CD4-positive, alpha-beta T cell treated with Interleukin-15 for 4 hours (primary cell): ENCODE results near the gene PPP2R5D.

Source experiments
- DNase-seq: peaks from one replicate; pipeline ENCODE4 v3.0.0-alpha.2; 2020; ENCODE audit warnings: low spot score

The PPP2R5D gene

GRCh38 chr6:43059168-43060033, 75.0 kb downstream of the PPP2R5D start, which contains the start of the genes KLC4 and MRPL2:
Gene KLC4, plus strand, starts transcription at chr6:43059631. Its CDS starts 1,705 bp downstream, at chr6:43061336.
Gene MRPL2, minus strand, starts transcription at chr6:43059434. Its CDS starts 53 bp downstream, at chr6:43059381.
- DNase-seq, result peak; percentile 97

DNA sequence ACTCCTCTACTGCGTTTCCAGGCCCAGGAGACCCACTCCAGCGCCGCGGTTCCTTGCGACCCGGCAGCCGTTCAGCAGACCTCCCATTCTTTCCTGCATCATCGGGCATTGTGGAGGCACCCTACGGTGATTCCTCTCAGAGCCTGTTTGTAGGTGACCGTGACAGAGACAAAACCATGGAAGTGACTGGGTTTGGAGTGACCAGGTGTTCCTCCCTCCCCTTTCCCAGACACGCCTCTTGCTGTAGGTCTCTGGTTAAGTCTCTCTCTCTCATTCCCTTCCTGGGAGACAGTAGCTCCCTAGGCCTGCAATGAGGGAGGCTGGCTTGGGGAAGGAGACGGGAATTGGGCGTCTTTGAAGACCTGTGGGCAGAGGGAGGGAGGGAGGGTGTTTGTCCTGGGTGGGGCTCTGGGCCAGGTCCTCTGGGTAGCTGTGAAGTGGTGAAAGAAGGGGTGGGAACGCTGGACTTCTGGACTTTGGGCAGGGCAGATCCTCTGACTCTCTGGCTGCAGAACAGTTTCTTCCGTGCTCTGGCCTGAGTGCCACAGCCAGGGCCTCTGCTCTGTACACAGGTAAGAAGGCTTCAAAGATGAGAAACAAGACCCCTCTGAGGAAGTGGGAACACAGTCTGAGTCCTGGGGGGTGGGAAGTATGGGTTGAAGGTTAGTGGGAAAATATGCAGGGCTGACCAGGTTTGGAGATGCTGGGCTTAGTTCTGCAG, 75.8 kb downstream of the PPP2R5D start:
- no peak for DNase-seq

DNA sequence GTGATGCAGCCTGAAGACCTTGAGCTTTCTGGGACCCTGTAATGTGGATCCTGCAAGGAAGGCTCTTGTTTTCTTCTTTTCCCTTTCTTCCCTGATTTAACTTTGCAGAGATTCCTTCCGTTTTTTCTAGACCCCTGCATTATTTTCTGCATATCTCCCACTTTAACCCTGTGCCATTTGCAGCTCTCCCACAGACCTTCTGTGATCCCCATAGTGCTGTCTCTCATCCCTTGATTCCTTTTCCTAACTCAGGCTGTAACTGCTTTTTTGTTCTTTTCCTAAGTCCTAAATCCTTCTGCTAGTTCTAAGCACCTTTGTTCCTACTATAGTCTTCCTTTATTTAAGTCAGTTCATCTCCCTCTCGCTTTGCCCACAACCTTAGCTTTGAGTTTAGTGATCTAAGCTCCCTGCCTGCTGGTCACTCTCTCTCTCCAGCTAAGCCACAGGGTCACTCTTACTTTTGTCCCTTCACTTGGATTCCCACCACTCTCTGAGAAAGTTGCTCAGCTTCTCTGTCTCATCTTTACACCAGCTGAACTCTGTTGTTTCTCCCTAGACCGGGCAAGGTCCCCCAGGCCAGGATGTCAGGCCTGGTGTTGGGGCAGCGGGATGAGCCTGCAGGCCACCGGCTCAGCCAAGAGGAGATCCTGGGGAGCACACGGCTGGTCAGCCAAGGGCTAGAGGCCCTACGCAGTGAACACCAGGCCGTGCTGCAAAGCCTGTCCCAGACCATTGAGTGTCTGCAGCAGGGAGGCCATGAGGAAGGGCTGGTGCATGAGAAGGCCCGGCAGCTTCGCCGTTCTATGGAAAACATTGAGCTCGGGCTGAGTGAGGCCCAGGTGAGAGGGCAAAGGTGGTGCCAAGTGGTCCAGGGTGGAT, 76.6 kb downstream of the PPP2R5D start:
- no peak for DNase-seq

- DNase-seq, result no peak
Observed at GRCh38 chr6:43061861-43062260, 77.5 kb downstream of the PPP2R5D start.
